UCSD-AML1 (cell line): ENCODE measurements around the gene CNOT4.
"Not testable (repeated sequence)": the region's sequence is repeated elsewhere in the genome, so short reads cannot be mapped to it uniquely, and the experiment has no call there.

Source experiments
- DNase-seq: peaks from one replicate; lab custom pipeline; 2025; ENCODE audit not compliant: unreplicated experiment; lab: John Stamatoyannopoulos, UW

Gene CNOT4

DNA sequence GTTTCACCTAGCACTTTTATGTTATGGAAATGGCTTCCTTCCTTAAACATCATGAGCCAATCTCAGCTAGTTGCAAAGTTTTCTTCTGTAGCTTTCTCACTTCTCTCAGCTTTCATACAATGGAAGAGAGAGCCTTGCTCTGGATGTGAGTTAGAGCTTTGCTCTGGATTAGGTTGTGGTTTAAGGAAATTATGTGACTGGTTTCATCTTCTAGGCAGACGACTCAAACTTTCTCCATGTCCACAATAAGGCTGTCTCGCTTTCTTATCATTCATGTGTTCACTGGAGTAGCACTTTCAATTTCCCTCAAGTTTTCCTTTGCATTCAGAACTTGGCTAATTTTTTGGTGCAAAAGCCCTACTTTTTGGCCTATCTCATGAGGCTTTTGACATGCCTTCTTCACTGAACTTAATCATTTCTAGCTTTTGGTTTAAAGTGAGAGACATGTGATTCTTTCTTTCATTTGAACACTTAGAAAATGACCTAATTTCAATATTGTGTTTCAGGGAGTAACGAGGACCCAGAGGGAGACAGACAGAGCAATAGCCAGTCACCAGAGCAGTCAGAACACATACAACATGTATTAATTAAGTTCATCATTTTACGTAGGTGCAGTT lies 49.8 kb downstream of the CNOT4 start:
- DNase-seq = no peak

DNA sequence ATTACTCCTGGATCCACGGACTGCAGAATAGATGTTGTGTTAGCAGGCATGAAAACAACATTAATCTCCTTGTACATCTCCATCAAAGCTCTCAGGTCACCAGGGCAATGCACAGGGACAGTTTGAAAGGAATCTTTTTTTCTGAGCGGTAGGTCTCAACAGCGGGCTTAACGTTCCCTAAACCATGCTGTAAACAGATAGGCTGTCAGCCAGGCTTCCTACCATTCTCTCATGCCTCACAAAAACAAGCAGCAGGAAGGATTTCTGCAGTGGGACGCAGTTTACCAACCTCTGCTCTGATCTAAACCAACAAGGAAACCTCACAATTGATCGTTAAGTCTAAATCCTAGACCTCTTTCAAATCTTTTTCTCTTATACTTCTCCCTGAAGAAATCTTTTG lies 50.8 kb downstream of the CNOT4 start:
- DNase-seq = no peak

DNA sequence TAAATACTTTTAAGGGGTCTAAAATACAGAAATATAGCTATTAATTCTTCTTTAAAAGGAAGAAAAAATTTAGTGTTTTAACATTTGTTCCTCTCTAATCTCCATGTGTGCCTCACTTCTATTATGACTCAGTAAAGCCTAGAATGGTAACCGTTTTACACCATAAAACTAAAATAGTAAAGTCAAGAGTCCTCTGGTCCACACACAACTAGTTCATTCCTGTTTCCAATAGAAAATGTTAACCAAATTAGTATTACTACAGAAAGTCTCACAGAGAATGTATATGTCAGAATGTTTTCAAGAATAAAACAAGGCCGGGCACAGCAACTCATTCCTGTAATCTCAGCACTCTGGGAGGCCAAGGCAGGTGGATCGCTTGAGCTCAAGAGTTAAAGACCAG lies 55.8 kb downstream of the CNOT4 start:
- no peak for DNase-seq

DNA sequence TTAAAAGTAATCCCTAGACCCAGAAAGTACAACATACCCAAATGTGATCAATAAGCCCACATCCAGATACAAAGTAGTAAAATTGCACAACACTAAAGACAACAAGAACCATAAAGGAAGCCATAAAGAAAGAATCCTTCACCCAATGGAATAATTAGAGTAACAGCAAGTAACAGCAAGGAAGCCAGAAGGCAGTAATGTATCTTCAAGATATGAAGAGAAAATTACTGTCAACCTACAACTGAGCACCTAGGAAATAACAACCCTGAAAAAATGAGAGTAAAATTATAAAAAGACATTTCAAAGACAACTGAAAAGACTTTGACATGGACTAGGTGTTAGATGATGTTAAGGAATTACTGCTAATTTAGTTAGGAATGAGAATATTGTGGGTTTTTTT lies 60.5 kb downstream of the CNOT4 start:
- DNase-seq = no peak

DNA sequence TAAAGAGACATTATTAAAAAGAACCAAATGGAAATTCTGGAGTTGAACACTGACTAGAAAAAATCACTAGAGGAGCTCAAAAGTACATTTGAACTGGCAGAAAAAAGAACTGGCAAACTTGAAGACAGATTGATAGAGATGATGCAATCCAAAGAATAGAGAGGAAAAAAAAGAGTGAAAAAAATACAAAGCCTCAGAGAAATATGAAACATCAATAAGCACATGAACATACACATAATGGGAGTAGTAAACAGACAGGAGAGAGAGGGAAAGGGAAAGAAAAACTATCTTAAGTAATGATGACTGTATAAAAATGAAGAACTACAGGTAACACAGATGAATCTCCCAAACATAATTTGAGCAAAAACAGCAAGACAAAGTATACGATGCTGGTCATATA lies 61.1 kb downstream of the CNOT4 start:
- DNase-seq = no peak

DNA sequence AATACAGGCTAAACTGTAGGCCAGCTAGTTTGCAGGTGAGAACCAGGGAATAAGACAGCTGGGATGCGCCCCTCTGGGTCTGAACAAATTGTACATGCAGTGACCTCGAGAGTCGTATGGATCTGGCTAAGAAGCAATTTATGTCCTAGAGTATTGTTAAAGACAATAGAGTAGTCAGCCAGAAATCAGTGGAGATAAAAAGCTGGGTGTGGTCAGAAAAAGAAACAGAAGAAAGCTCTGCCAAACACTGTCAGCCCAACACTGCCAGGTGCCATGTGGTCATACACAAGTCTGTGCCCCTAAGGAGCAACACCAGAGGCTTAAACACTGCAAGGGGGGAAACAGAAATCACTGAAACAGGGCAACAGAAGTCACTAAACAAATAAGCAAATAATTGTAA lies 62.2 kb downstream of the CNOT4 start:
- DNase-seq = no peak

DNA sequence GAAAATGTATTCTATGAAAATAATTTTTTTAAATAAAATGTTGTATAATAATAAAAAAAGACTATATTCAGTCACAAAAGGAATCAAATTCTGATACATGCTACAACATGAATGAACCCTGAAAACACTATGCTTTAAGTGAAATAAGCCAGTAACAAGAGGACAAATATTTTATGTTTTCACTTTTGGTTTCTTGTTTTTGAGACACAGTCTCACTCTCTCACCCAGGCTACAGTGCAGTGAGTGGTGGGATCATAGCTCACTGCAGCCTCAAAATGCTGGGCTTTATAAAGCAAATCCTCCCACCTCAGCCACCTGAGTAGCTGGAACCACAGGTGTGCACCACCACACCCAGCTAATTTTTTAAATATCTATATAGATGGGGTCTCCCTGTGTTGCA lies 64.2 kb downstream of the CNOT4 start:
- no peak for DNase-seq

DNA sequence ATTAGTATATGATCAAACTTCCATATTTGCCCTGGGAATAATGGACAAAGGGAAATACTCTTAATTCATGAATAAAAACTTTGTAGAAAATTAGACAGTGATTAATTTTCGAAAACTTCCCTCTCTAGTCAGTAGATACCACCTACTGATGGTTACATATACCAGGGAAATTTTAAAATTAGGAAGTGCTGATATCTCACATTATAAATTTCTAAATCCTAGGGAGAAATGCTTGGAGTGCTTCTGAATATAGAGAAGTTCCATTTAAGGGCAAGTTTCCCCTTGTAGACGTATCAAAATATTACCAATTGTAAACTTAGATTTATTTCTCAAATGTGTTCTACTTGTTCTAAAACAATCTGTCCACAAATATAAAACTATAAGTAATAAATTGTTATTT lies 64.6 kb downstream of the CNOT4 start:
- not testable (repeated sequence) for DNase-seq

DNA sequence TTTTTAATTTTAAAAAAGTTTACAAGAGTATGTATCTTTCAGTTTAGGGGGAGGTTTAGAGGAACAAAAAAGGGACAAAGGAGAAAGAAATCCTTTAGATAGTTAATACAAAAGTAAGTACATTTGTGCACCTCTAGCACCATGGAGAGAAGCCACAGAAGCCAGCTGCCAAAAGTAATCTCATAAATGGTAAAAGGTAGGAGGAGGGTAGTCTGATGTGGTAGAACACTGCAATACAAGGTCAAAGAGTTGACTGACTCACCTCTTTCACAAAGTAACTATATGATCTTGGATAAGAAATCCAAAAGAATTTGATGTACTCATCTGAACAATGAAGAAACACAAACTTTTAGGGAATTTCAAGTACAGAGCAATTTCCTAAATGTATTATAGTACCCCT lies 68.1 kb downstream of the CNOT4 start:
- DNase-seq = no peak

DNA sequence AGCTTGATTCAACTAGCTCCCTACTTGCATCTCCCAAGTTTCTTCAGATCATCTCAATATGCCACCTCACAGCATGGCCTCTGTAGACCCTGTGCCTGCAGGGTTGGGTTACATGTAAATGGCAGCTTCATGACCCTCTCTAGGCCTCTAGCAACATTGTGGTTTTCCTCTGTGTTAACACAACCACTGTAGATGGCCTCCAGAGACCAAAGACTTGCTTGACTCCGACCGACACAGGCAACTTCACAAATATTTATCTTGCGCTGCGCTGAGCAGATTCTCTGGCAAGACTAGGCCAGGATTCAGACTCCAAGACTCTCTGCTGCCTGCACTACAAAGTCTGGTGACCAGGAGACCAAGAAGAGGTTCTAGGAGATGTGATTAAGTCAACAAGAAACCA lies 75.9 kb downstream of the CNOT4 start:
- no peak for DNase-seq

DNA sequence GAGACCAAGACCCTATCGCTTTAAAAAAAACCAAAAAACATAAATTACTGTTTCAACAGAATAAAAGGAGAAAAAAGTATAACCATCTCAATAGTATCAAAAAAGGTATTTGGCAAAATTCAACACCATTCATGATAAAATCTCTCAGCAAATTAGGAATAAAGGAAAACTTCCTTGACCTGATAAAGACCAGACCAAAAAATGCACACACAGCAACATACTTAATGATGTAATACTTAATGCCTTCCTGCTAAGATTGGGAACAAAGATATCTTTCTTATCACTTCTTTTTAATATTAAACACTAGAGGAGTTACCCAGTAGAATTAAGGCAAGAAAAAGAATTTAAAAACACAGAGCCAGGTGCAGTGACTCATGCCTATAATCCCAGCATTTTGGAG lies 79.3 kb downstream of the CNOT4 start:
- no peak for DNase-seq

DNA sequence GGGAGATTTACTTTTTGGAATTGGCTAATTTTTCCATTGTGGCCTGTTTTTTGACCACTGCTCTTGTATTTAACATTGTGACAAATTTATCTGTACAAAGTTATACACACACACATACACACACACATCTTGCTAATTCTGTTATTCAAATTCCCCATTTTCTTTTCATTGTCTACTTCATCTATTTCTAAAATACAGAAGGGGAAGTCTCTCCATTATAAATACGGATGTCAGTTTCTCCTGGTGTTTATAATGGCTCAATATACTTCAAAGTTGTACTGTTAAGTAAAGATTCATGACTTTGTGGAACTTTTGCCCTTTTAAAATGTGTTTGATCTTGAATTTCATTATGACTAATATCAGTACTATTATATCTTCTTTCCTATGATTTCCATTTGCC lies 81.0 kb downstream of the CNOT4 start:
- no peak for DNase-seq

DNA sequence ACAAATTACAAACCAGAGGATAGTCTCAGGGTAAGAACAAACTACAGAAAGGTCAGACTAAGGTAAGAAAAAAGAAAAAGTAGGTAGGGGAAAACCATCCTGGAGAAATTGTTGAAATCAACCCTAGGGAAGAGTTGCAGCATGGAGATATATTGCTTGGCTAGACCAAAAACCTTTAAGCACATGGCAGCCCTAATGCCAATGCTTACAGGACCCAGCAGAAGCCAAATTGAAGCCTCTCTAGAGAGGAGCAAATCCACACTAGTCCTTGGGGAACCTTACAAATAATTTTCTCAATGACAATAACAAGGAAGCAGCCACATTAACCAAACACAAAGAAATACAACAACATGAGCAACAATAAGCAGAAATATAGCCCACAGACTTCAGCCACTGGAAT lies 81.9 kb downstream of the CNOT4 start:
- DNase-seq = no peak

DNA sequence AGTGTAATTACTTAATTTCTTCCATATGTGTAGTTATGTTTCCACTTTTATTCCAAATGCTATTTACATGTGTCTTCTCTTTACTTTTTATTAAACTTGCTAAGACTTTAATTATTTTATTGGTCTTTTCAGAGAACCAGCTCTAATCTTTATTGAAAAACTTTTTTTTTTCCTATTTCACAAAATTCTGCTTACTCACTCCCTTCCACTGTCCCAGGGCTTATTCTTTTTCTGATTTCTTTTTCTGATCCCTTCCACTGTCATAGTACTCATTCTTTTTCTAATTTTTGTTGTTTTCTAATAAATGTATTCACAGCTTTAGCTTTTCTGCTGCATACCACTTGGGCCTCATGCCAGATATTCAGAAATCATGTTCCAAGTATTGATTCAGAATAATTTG lies 82.7 kb downstream of the CNOT4 start:
- no peak for DNase-seq

DNA sequence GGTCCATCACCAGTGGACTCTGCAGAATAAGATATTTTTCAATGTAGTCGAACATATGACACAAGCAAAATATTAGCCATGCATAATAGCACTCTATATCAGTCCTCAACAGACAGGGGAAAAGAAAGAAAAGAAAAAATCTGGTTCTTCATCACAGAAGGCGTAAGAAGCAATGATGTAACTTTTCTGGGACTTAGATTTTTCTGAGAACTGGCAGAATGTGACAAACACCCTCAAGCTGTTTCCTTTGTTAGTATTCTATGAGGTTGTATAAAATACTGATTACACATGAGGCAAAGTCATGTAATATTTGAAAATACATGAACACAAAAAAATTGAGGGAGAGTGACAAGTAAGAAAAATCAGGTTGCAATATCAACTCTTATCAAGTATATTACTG lies 84.9 kb downstream of the CNOT4 start:
- DNase-seq = no peak

DNA sequence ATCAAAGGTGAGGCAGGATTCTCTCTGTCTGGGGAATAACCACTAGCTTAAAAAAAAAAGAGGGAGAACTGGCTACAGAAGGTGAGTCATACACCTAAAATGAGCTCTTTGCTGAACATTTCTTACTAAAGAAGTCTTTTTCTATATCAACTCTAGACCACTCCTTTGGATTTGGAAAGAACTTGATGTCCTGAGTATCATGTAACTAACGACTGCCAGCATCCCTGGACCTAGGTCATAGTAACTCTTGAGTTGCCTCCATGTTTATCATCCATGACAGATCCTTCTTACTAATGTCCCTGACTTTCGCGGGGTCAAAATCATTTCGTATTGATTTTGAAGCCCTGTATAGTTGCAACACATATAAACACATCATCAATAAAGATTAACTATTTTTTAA lies 89.1 kb downstream of the CNOT4 start:
- DNase-seq = no peak

DNA sequence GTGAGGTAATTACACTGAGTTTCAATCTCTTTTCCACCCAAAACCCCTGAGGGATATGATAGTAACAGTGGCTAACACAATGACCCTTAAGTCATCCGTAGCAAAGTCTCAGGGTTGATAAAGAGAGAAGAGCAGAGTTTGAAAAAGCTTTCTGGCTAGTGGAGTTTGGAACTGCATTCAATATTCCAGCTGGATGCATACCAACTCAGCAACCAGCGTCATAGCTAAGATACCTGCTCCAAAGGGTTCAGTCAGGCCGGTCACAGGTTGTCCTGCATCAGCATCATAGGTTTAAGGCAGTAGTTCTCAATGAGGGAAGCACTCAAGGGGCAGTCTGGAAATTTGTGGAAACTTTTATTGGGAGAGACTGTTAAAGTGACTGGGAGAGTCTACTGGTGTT lies 93.5 kb downstream of the CNOT4 start:
- DNase-seq = no peak

DNA sequence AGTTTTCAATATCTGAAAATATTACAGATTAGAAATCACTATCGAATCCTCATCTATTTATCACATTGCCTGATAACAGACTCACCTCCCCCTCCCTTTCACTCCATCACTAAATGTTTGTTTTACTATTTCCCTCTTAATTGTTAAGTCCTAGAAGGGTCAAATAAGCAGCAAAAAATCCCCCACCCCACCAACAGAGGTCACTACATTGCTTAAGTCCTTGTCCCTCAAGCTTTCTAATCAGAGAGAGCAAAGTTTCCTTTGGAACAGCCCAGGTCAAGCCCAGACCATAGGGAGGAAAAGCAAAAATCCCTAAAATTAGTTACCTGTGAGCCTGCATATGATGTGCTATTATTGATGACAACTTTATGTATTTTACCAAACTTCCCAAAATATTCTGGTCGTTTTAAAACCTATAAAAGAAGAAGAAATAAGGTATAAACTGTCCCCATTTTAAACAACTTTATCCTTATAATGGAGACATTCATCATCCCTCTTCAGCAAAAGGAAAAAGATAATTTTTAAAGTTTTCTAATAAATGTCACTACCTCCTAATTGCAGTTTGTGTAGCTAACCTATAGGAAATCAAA lies 95.0 kb downstream of the CNOT4 start:
- DNase-seq = peak; percentile 13

DNA sequence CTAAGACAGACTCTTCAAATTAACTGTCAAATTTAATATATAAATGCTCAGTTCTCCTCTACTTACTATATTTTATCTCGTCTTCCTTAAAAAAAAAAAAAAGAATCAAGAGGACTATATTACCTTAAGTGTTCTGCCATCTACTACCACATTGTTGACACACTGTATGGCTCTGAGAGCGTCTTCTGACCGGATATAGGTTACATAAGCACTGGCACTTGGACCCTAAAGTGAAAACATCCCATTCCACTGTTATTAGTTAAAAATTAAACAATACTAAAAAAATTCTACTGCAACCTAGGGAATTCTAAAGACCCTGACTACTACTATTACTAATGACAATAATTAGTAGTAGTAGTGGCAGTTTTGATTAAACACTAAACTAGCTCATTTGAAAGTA lies 95.7 kb downstream of the CNOT4 start:
- DNase-seq = no peak

DNA sequence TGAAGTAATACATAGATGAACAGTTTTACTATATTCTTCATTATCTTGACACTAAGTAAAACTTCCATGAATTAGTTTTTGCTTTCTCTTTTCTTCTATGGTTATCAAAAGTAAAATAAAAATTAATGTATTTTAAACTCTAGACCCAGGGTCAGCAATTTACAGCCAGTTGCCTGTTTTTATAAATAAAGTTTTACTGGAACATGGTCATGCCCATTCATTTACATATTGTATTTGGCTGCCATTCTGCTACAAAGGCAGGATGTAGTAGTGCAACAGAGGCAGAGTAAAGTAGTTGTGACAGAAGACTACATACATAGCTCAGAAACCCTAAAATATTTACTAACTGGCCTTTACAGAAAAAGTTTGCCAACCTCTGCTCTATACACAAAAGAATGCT lies 98.8 kb downstream of the CNOT4 start:
- no peak for DNase-seq

DNA sequence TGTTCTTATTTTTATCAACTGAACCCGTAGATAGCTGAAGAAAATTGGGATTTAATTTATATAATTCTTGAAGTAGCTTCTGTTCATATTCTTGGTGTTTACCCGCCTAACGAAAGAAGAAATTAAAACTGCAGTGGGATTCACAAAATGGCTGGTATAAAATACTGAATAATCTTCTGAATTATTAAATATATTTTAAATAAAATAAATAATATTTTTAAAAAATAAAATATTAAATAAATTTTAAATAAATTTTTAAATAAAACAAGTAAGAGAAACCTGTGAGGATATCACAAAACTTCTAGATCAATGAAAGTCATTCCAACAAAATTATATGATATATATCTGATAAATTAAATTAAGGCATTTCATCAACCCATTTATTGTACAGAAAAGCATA lies 99.4 kb downstream of the CNOT4 start:
- DNase-seq = no peak

DNA sequence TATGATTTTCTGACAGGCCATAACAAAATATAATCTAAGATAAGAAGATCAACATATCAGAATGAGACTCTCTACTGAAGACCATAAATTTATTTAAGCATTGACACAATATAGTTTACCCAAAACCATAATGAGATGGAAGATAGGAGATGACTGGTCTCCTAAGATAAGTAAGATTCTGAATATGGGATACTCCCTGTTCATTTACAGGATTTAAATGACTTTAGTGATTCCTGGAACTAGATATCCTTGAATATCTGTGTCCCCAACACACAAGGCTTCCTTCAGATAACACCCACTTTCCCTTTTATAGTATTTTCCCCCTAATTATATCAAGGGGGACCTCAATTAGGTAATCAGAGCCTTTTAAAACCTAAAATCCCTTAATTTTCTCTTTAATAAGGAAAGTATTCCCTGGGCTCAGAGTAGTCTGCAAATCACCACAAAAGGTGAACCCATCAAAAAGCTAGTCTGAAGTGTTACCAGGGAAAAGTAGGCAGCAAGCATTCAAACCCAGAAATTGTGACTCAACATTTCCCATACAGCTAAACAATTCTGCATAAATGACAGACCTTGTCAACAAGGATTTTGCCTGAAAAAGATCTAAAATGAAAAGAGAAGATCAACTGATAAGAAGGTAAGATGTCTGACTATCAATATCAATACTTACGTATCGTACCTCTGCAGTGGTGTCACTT lies 99.9 kb downstream of the CNOT4 start:
- DNase-seq = no peak

DNA sequence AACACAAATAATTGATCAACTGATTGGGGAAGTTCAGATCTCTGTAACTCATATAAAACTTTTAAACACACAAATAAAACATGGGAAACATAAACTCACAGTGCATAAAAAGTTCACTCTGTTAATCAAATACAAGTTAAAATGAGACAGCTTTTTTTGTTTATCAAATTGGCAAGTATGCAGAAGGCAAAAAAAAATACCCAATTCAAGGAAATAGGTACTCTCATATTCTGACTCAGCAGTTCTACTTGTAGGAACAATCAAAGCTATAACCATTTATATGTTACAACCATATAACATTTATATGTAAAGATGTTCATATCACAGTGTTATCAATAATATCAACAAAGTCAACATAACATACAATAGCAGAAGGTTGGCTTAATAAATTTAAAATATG lies 102.0 kb downstream of the CNOT4 start:
- no peak for DNase-seq
